ENCODE measurements around the gene BEND5. TPM values are rescaled to one million over a fixed set of nuclear protein-coding genes. Genes with fewer than 3 reads are reported as not detected.

Gene BEND5
- total and polyA plus RNA-seq, 4 donors, result 0.12 to 0.93 (median 0.19) TPM

DNA sequence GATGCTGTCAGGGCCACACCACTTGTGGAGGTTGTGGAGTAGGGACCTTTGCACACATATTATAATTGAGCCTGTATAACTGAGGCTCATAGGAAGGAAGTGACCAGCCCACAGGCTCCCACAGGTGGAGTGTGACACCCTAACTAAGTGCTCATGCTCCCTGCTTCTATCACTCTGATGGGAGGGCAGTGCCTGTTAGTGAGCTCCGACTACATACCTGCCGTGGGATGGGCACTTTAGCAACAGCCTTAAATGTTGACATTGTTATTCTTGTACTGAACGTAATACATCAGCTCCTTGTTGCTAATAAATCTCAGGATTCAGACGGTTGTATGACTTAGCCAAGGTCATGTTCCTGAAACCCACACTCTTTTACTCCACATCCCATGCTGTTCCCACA, 58.0 kb downstream of the BEND5 start:
- Histone ChIP-seq H3K36me3 (ENCODE audit: control insufficient read depth in 4 of 4, insufficient read depth in 3 of 4, low read depth in 1 of 4, low read length in 3 of 4) (no peaks in the 10 kb centered on the region), H3K4me1 (ENCODE audit: control insufficient read depth in 4 of 4, insufficient read depth in 4 of 4, low read length in 3 of 4) (no peaks in the 10 kb centered on the region), H3K4me3 (ENCODE audit: low read depth in 1 of 3, low read length in 3 of 3) (no peak overlapping the region), H3K9ac (ENCODE audit: low read depth in 1 of 2, low read length in 2 of 2) (no peak overlapping the region), H3K27ac (ENCODE audit: low read depth in 1 of 2, low read length in 2 of 2) (no peak overlapping the region), H3K9me3 (ENCODE audit: control insufficient read depth in 4 of 4, low read length in 3 of 4) (no peaks in the 10 kb centered on the region), H3K27me3 (ENCODE audit: control insufficient read depth in 4 of 4, insufficient read depth in 4 of 4, low read length in 3 of 4) (no peaks in the 10 kb centered on the region)
- TF ChIP-seq SP1 (IDR thresholded peaks at IDR 0.05) (no peak), YY1 (IDR thresholded peaks at IDR 0.05) (no peak), NR2F2 (IDR thresholded peaks at IDR 0.05) (no peak), RXRA (IDR thresholded peaks at IDR 0.05) (no peak)
- DNase-seq (ENCODE audit: low spot score), result no peak
- WGBS, result 78% methylated on average over 4 of the region's 4 CpGs

DNA sequence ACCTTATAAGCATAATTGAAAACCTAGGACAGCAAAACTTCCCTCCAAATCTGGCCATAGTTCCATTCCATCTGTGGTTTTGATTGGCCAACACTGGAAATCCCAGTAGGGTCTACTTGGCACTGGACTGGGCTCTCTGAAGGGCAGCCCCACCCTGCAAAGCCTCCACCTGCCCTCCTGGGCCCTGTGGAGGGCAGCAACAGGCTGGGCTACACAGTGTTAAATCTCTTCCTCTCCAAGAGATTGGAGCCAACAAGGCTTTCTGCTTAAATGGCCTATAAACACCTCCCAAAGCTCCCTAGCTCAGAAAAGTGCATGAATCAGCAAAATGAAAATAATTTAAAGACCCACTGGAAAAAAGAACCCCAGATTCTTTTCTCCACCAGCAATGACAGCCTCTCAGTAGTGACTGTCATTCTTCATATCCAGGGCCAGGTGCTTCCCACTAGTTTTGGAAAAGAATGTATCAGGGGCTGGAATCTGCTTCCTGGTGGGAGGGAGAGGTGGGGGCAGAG, 58.5 kb downstream of the BEND5 start:
- TF ChIP-seq, protein P1, sequence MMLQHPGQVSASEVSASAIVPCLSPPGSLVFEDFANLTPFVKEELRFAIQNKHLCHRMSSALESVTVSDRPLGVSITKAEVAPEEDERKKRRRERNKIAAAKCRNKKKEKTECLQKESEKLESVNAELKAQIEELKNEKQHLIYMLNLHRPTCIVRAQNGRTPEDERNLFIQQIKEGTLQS (IDR thresholded peaks at IDR 0.05), result no peak
- no peak for TF ChIP-seq EGR1 (IDR thresholded peaks at IDR 0.05; ENCODE audit: low read depth in 2 of 2)
- no peak for DNase-seq (ENCODE audit: low spot score)
- H3K4me3 ChIP-seq (ENCODE audit: low read depth in 1 of 3, low read length in 3 of 3), result no peak overlapping the region

DNA sequence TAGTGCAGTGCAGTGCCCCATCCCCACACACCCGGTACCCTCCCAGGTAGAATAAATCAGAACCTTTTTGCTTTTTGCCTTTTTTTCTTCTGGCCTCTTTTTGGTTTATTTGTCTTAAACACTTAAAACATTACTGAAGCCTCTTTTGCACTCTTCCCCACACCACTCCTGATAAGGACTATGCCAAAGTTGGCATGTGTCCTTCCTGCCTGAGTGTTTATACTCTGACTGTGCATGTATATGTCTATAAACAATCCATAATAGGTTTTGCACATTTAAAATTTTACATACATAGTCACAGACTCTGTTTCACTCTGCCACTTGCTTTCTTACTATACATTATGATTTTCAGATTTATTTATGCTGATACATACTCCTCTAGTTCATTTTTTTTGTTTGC, 59.6 kb downstream of the BEND5 start:
- H3K9ac ChIP-seq (ENCODE audit: low read depth in 1 of 2, low read length in 2 of 2), result no peak overlapping the region
- no peaks in the 10 kb centered on the region for H3K27me3 ChIP-seq (ENCODE audit: control insufficient read depth in 4 of 4, insufficient read depth in 4 of 4, low read length in 3 of 4)
- H3K27ac ChIP-seq (ENCODE audit: low read depth in 1 of 2, low read length in 2 of 2), result no peak overlapping the region
- H3K4me1 ChIP-seq (ENCODE audit: control insufficient read depth in 4 of 4, insufficient read depth in 4 of 4, low read length in 3 of 4), result no peaks in the 10 kb centered on the region
- H3K36me3 ChIP-seq (ENCODE audit: control insufficient read depth in 4 of 4, insufficient read depth in 3 of 4, low read depth in 1 of 4, low read length in 3 of 4), result no peaks in the 10 kb centered on the region
- 98% methylated on average over 1 of the region's 1 CpG for WGBS
- no peak for DNase-seq (ENCODE audit: low spot score)
- no peak for TF ChIP-seq FOXA1 (IDR thresholded peaks at IDR 0.05)
- TF ChIP-seq TAF1 (conservative IDR thresholded peaks at IDR 0.05), result no peak
- TF ChIP-seq RAD21 (IDR thresholded peaks at IDR 0.05), result no peak
- TF ChIP-seq FOXA2 (IDR thresholded peaks at IDR 0.05), result no peak
- TF ChIP-seq, protein P2, sequence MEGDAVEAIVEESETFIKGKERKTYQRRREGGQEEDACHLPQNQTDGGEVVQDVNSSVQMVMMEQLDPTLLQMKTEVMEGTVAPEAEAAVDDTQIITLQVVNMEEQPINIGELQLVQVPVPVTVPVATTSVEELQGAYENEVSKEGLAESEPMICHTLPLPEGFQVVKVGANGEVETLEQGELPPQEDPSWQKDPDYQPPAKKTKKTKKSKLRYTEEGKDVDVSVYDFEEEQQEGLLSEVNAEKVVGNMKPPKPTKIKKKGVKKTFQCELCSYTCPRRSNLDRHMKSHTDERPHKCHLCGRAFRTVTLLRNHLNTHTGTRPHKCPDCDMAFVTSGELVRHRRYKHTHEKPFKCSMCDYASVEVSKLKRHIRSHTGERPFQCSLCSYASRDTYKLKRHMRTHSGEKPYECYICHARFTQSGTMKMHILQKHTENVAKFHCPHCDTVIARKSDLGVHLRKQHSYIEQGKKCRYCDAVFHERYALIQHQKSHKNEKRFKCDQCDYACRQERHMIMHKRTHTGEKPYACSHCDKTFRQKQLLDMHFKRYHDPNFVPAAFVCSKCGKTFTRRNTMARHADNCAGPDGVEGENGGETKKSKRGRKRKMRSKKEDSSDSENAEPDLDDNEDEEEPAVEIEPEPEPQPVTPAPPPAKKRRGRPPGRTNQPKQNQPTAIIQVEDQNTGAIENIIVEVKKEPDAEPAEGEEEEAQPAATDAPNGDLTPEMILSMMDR (IDR thresholded peaks at IDR 0.05; ENCODE audit: low read depth, low read length, missing input control), result no peak
- no peak for TF ChIP-seq YY1 (IDR thresholded peaks at IDR 0.05)
- TF ChIP-seq HNF4G (IDR thresholded peaks at IDR 0.05), result no peak
- no peak for TF ChIP-seq GABPA (IDR thresholded peaks at IDR 0.05 in 1 of 2, conservative IDR thresholded peaks at IDR 0.05 in 1 of 2)
- TF ChIP-seq, protein P3, sequence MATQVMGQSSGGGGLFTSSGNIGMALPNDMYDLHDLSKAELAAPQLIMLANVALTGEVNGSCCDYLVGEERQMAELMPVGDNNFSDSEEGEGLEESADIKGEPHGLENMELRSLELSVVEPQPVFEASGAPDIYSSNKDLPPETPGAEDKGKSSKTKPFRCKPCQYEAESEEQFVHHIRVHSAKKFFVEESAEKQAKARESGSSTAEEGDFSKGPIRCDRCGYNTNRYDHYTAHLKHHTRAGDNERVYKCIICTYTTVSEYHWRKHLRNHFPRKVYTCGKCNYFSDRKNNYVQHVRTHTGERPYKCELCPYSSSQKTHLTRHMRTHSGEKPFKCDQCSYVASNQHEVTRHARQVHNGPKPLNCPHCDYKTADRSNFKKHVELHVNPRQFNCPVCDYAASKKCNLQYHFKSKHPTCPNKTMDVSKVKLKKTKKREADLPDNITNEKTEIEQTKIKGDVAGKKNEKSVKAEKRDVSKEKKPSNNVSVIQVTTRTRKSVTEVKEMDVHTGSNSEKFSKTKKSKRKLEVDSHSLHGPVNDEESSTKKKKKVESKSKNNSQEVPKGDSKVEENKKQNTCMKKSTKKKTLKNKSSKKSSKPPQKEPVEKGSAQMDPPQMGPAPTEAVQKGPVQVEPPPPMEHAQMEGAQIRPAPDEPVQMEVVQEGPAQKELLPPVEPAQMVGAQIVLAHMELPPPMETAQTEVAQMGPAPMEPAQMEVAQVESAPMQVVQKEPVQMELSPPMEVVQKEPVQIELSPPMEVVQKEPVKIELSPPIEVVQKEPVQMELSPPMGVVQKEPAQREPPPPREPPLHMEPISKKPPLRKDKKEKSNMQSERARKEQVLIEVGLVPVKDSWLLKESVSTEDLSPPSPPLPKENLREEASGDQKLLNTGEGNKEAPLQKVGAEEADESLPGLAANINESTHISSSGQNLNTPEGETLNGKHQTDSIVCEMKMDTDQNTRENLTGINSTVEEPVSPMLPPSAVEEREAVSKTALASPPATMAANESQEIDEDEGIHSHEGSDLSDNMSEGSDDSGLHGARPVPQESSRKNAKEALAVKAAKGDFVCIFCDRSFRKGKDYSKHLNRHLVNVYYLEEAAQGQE (IDR thresholded peaks at IDR 0.05), result no peak
- no peak for TF ChIP-seq NR2F2 (IDR thresholded peaks at IDR 0.05)
- TF ChIP-seq, protein P4, sequence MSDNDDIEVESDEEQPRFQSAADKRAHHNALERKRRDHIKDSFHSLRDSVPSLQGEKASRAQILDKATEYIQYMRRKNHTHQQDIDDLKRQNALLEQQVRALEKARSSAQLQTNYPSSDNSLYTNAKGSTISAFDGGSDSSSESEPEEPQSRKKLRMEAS (IDR thresholded peaks at IDR 0.05), result no peak
- TF ChIP-seq, protein P1 (IDR thresholded peaks at IDR 0.05), result no peak
- no peak for TF ChIP-seq HNF4A (conservative IDR thresholded peaks at IDR 0.05)
- TF ChIP-seq RXRA (IDR thresholded peaks at IDR 0.05), result no peak
- H3K9me3 ChIP-seq (ENCODE audit: control insufficient read depth in 4 of 4, low read length in 3 of 4), result no peaks in the 10 kb centered on the region
- H3K4me3 ChIP-seq (ENCODE audit: low read depth in 1 of 3, low read length in 3 of 3), result no peak overlapping the region

More for the DNA sequence above, 58.5 kb downstream of the BEND5 start:
- H3K4me1 ChIP-seq (ENCODE audit: control insufficient read depth in 4 of 4, insufficient read depth in 4 of 4, low read length in 3 of 4), result no peaks in the 10 kb centered on the region
- H3K9ac ChIP-seq (ENCODE audit: low read depth in 1 of 2, low read length in 2 of 2), result no peak overlapping the region
- no peaks in the 10 kb centered on the region for H3K9me3 ChIP-seq (ENCODE audit: control insufficient read depth in 4 of 4, low read length in 3 of 4)
- H3K36me3 ChIP-seq (ENCODE audit: control insufficient read depth in 4 of 4, insufficient read depth in 3 of 4, low read depth in 1 of 4, low read length in 3 of 4), result no peaks in the 10 kb centered on the region
- no peaks in the 10 kb centered on the region for H3K27me3 ChIP-seq (ENCODE audit: control insufficient read depth in 4 of 4, insufficient read depth in 4 of 4, low read length in 3 of 4)
- no peak overlapping the region for H3K27ac ChIP-seq (ENCODE audit: low read depth in 1 of 2, low read length in 2 of 2)
